ENCODE results near the gene IL1RAPL2.
"Not testable (repeated sequence)": the region's sequence is repeated elsewhere in the genome, so short reads cannot be mapped to it uniquely, and the experiment has no call there.

The IL1RAPL2 gene

DNA sequence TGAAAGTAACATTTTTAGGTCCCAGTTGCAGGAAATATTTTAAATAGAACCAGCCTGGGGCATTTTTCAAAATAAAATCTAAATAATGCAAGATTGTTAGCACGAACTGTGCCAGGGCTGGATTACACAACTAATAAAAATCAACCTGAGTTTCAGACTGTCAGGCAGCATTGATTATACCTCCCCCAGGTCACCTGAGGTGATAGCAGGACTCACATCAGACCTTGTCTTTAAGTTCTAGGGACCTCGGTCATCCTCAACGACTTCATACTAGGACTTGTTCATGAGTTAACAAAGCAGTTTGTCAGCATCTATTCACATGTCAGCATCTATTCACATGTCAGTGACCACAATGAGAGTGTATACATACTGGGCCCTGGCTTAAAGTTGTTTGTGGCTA is 663.1 kb downstream of the IL1RAPL2 start:
- no peaks in the 10 kb centered on the region for H3K9me3 Mint-ChIP-seq
- H3K4me1 Mint-ChIP-seq = no peaks in the 10 kb centered on the region
- no peak overlapping the region for H3K27ac Mint-ChIP-seq
- no peaks in the 10 kb centered on the region for H3K27me3 Mint-ChIP-seq (ENCODE audit: low read depth)
- H3K36me3 Mint-ChIP-seq (ENCODE audit: low read depth) = no peaks in the 10 kb centered on the region
- TF ChIP-seq, protein P1, sequence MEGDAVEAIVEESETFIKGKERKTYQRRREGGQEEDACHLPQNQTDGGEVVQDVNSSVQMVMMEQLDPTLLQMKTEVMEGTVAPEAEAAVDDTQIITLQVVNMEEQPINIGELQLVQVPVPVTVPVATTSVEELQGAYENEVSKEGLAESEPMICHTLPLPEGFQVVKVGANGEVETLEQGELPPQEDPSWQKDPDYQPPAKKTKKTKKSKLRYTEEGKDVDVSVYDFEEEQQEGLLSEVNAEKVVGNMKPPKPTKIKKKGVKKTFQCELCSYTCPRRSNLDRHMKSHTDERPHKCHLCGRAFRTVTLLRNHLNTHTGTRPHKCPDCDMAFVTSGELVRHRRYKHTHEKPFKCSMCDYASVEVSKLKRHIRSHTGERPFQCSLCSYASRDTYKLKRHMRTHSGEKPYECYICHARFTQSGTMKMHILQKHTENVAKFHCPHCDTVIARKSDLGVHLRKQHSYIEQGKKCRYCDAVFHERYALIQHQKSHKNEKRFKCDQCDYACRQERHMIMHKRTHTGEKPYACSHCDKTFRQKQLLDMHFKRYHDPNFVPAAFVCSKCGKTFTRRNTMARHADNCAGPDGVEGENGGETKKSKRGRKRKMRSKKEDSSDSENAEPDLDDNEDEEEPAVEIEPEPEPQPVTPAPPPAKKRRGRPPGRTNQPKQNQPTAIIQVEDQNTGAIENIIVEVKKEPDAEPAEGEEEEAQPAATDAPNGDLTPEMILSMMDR (IDR thresholded peaks at IDR 0.05; ENCODE audit: unreplicated experiment in 3 of 3) = no peak
- H3K4me3 Mint-ChIP-seq = no peak overlapping the region

DNA sequence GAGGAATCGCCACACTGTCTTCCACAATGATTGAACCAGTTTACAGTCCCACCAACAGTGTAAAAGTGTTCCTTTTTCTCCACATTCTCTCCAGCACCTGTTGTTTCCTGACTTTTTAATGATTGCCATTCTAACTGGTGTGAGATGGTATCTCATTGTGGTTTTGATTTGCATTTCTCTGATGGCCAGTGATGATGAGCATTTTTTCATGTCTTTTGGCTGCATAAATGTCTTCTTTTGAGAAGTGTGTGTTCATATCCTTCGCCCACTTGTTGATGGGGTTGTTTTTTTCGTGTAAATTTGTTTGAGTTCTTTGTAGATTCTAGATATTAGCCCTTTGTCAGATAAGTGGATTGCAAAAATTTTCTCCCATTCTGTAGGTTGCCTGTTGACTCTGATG is 671.4 kb downstream of the IL1RAPL2 start:
- not testable (repeated sequence) for H3K36me3 Mint-ChIP-seq (ENCODE audit: low read depth); H3K27me3 Mint-ChIP-seq (ENCODE audit: low read depth); H3K4me3 Mint-ChIP-seq; H3K9me3 Mint-ChIP-seq; H3K27ac Mint-ChIP-seq; H3K4me1 Mint-ChIP-seq

DNA sequence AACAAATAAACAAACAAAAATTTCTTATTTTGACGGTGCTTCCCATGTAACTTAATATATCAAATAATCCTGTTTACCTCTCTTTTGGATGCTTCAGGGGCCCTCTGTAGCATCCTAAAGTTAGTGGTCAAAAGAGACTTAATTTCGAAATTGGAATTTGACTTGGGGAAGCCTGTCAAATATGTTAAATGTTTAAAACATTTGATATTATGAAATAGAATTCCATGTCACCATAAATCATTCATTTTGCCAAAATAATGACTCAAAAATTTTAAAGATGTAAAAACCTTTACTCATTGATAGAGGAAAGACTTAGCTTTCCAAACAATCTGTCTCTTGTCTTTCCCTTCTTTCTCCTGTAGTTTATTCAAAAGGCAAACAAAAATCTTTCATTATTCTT is 675.1 kb downstream of the IL1RAPL2 start:
- Mint-ChIP-seq H3K4me3 (no peak overlapping the region), H3K27ac (no peak overlapping the region), H3K36me3 (ENCODE audit: low read depth) (no peaks in the 10 kb centered on the region), H3K4me1 (no peaks in the 10 kb centered on the region), H3K9me3 (no peaks in the 10 kb centered on the region), H3K27me3 (ENCODE audit: low read depth) (no peaks in the 10 kb centered on the region)
- TF ChIP-seq, protein P1 (IDR thresholded peaks at IDR 0.05; ENCODE audit: unreplicated experiment in 3 of 3) = no peak

DNA sequence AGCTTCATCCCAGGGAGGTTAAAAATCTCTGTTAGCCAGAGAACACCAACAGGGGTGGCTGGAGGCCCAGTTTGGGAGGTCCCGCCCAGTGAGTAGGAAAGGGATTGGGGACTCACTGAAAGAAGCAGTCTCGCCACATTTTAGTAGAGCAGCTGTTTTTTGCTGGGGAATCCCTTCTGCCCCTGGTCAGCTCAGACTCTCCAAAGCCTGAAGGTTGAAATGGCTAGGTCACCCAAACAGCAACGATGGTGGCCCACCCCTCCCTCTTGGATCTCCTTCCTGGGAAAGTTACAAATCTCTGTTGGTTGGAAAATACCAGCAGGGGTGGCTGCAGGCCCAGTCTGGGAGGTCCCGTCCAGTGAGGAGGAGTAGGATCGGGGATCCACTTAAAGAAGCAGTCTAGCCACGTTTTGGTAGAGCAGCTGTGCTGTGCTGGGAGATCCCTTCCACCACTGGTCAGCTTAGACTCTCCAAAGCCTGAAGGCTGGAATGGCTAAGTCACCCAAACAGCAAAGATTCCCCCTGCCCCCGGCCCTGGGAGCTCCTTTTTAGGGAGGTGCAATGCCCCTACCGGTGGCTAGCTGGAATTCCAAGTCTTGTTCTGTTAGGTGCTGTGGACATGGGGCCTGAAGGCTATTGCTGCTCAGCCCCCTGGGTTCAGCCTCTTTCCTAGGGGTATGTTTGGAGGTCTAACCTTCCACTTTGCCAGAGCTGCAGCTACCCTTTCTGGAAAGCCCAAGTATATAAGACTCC is 694.5 kb downstream of the IL1RAPL2 start:
- H3K9me3 Mint-ChIP-seq = peaks cover 35% of the 10 kb centered on the region
- H3K4me1 Mint-ChIP-seq = peaks cover 35% of the 10 kb centered on the region
- no peaks in the 10 kb centered on the region for H3K36me3 Mint-ChIP-seq (ENCODE audit: low read depth)
- no peak overlapping the region for H3K4me3 Mint-ChIP-seq
- TF ChIP-seq, protein P1 (IDR thresholded peaks at IDR 0.05; ENCODE audit: unreplicated experiment in 3 of 3) = no peak
- H3K27me3 Mint-ChIP-seq (ENCODE audit: low read depth) = no peaks in the 10 kb centered on the region
- H3K27ac Mint-ChIP-seq = peak overlapping the region in 1 of 3 experiments; percentile 90

DNA sequence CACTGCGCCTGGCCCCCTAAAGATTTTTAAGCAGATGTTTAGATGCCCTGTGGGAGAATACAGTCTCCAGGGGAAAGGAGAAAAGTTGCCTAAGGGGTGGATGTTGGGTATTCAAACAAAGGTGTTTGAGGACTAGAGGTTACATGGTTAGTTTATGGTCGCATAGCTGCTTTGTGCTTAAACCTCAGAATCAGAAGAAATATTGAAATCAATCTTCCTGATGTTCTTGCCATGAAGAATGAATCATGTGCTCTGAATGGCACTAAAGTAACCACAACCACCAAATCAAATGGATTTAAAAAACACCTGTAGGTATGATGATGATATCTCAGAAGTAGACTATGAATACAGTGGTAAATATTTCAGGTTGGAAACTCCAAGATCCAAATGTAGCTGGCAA is 697.2 kb downstream of the IL1RAPL2 start:
- TF ChIP-seq, protein P1 (IDR thresholded peaks at IDR 0.05; ENCODE audit: unreplicated experiment in 3 of 3) = no peak
- Mint-ChIP-seq H3K36me3 (ENCODE audit: low read depth) (no peaks in the 10 kb centered on the region), H3K4me1 (peaks cover 50% of the 10 kb centered on the region), H3K4me3 (no peak overlapping the region), H3K27ac (peak overlapping the region; percentile 78 to 93 (median 92)), H3K27me3 (ENCODE audit: low read depth) (no peaks in the 10 kb centered on the region), H3K9me3 (peaks cover 19% of the 10 kb centered on the region)

DNA sequence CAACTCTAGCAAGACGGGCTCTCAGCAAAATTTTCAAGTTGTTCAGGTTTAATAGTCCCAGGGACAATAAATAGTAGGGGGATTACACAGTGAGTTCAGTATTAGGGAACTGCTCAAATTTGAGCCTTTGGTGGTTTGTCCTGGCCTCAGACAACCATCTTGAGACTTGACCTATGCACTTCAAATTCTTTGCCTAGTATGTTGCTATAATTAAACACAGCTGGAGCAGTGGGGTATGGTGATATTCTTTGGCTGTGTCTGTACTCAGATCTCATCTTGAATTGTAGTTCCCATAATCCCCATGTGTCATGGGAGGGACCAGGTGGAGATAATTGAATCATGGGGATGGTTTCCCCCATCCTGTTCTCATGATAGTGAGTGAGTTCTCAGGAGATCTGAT is 697.8 kb downstream of the IL1RAPL2 start:
- TF ChIP-seq, protein P1 (IDR thresholded peaks at IDR 0.05; ENCODE audit: unreplicated experiment in 3 of 3) = no peak
- H3K27me3 Mint-ChIP-seq (ENCODE audit: low read depth) = no peaks in the 10 kb centered on the region
- peak overlapping the region in 1 of 3 experiments; percentile 6 for H3K4me3 Mint-ChIP-seq
- peaks cover 13% of the 10 kb centered on the region for H3K9me3 Mint-ChIP-seq
- peak overlapping the region; percentile 78 to 93 (median 92) for H3K27ac Mint-ChIP-seq
- H3K36me3 Mint-ChIP-seq (ENCODE audit: low read depth) = no peaks in the 10 kb centered on the region
- peaks cover 50% of the 10 kb centered on the region for H3K4me1 Mint-ChIP-seq

All from nephron (organoid).